SU-DHL-6 (cell line): ENCODE results near the gene ZNF330.
"Not testable (repeated sequence)": the region's sequence is repeated elsewhere in the genome, so short reads cannot be mapped to it uniquely, and the experiment has no call there.

Experiments used
- EZH2phosphoT487 ChIP-seq: fragments of 200-600 bp; sonication (generic), shearing (Covaris generic); conservative IDR thresholded peaks from 2 replicates; pipeline ENCODE4 v1.6.1; 2018; ENCODE audit warnings: mild to moderate bottlenecking, antibody characterized with exemption, low read length, moderate library complexity, mixed read lengths
- TF ChIP-seq, protein P1 (sequence below): fragments of 200-600 bp; sonication (generic); IDR thresholded peaks from one replicate; pipeline ENCODE4 v1.5.1; 2017; ENCODE audit warnings: antibody characterized with exemption, mild to moderate bottlenecking, low read length, moderate library complexity; ENCODE audit not compliant: insufficient read depth, poor library complexity, severe bottlenecking

GRCh38 chr4:141183491-141183890, 37.2 kb upstream of the ZNF330 start:
- TF ChIP-seq, protein P1, sequence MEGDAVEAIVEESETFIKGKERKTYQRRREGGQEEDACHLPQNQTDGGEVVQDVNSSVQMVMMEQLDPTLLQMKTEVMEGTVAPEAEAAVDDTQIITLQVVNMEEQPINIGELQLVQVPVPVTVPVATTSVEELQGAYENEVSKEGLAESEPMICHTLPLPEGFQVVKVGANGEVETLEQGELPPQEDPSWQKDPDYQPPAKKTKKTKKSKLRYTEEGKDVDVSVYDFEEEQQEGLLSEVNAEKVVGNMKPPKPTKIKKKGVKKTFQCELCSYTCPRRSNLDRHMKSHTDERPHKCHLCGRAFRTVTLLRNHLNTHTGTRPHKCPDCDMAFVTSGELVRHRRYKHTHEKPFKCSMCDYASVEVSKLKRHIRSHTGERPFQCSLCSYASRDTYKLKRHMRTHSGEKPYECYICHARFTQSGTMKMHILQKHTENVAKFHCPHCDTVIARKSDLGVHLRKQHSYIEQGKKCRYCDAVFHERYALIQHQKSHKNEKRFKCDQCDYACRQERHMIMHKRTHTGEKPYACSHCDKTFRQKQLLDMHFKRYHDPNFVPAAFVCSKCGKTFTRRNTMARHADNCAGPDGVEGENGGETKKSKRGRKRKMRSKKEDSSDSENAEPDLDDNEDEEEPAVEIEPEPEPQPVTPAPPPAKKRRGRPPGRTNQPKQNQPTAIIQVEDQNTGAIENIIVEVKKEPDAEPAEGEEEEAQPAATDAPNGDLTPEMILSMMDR = not testable (repeated sequence)
- TF ChIP-seq EZH2phosphoT487 = not testable (repeated sequence)
